ENCODE measurements around the gene MYOM3. TPM values are rescaled to one million over a fixed set of nuclear protein-coding genes. Genes with fewer than 3 reads are reported as not detected.

The MYOM3 gene
- polyA plus RNA-seq, 1 donor from 2014 or later: not detected

GRCh38 chr1:24140741-24141181, 28.8 kb upstream of the MYOM3 start:
- Histone ChIP-seq H3K9ac (ENCODE audit: low read length) (no peak overlapping the region), H3F3A (ENCODE audit: insufficient read depth, low read length, poor library complexity, severe bottlenecking) (no peaks in the 10 kb centered on the region), H2AFZ (ENCODE audit: low read depth, low read length) (no peak overlapping the region), H3K9me2 (ENCODE audit: insufficient read depth, low read length) (no peaks in the 10 kb centered on the region), H3K79me2 (replicated peaks; ENCODE audit: insufficient read depth, low read length) (no peaks in the 10 kb centered on the region), H3K27ac (ENCODE audit: low read length) (no peak overlapping the region), H3K9me3 (ENCODE audit: low read length) (no peaks in the 10 kb centered on the region), H4K20me1 (ENCODE audit: insufficient read depth) (no peaks in the 10 kb centered on the region), H3K27me3 (ENCODE audit: insufficient read depth, low read depth, low read length) (no peaks in the 10 kb centered on the region), H3K4me2 (ENCODE audit: low read length) (no peak overlapping the region), H3K36me3 (ENCODE audit: insufficient read depth, low read length) (no peaks in the 10 kb centered on the region), H3K4me3 (ENCODE audit: low read length) (no peak overlapping the region)
- no peak for TF ChIP-seq RAD21 (conservative IDR thresholded peaks at IDR 0.05)
- TF ChIP-seq CTCF (IDR thresholded peaks at IDR 0.05; ENCODE audit: poor library complexity, severe bottlenecking): no peak
- TF ChIP-seq EZH2 (IDR thresholded peaks at IDR 0.05; ENCODE audit: borderline replicate concordance, insufficient read depth, low read length, poor library complexity, severe bottlenecking): no peak
- no peak for TF ChIP-seq EP300 (conservative IDR thresholded peaks at IDR 0.05; ENCODE audit: poor library complexity, severe bottlenecking)
- no peak for TF ChIP-seq TAF1 (IDR thresholded peaks at IDR 0.05; ENCODE audit: low read depth)
- no peak for TF ChIP-seq POLR2AphosphoS5 (IDR thresholded peaks at IDR 0.05)
- no peak for TF ChIP-seq MXI1 (conservative IDR thresholded peaks at IDR 0.05; ENCODE audit: poor library complexity, severe bottlenecking)

- Histone ChIP-seq H3K27me3 (ENCODE audit: insufficient read depth, low read depth, low read length) (no peaks in the 10 kb centered on the region), H4K20me1 (ENCODE audit: insufficient read depth) (no peaks in the 10 kb centered on the region), H3K36me3 (ENCODE audit: insufficient read depth, low read length) (no peaks in the 10 kb centered on the region)
Observed at GRCh38 chr1:24139841-24140425, 28.0 kb upstream of the MYOM3 start.

More at GRCh38 chr1:24139841-24140425, 28.0 kb upstream of the MYOM3 start:
- H3K4me2 ChIP-seq (ENCODE audit: low read length): no peak overlapping the region
- H3K79me2 ChIP-seq (replicated peaks; ENCODE audit: insufficient read depth, low read length): no peaks in the 10 kb centered on the region
- no peak for TF ChIP-seq CTCF (IDR thresholded peaks at IDR 0.05; ENCODE audit: poor library complexity, severe bottlenecking)
- no peak for TF ChIP-seq REST (IDR thresholded peaks at IDR 0.05; ENCODE audit: borderline replicate concordance)
- H3K9ac ChIP-seq (ENCODE audit: low read length): no peak overlapping the region
- H3F3A ChIP-seq (ENCODE audit: insufficient read depth, low read length, poor library complexity, severe bottlenecking): no peaks in the 10 kb centered on the region
- no peak overlapping the region for H3K4me3 ChIP-seq (ENCODE audit: low read length)
- no peak overlapping the region for H2AFZ ChIP-seq (ENCODE audit: low read depth, low read length)
- no peaks in the 10 kb centered on the region for H3K9me3 ChIP-seq (ENCODE audit: low read length)
- H3K27ac ChIP-seq (ENCODE audit: low read length): no peak overlapping the region
- no peaks in the 10 kb centered on the region for H3K9me2 ChIP-seq (ENCODE audit: insufficient read depth, low read length)

Measured in neural cell (in vitro differentiated cells).